Middle frontal gyrus (tissue), 1 donor: ENCODE measurements around the gene DNAH11.

Source experiments
- DNase-seq: peaks from one replicate; pipeline ENCODE4 v3.0.0-alpha.2; 2015; ENCODE audit warnings: low spot score; ENCODE audit errors: extremely low spot score

The DNAH11 gene

GRCh38 chr7:21550821-21551531, 8.1 kb downstream of the DNAH11 start:
- DNase-seq = no peak

- DNase-seq = no peak
Measured at GRCh38 chr7:21562385-21562784, 19.5 kb downstream of the DNAH11 start.

GRCh38 chr7:21565614-21566013, 22.8 kb downstream of the DNAH11 start:
- DNase-seq = no peak

GRCh38 chr7:21566094-21566493, 23.3 kb downstream of the DNAH11 start:
- DNase-seq = no peak

- DNase-seq = no peak
Measured at GRCh38 chr7:21568762-21569161, 25.9 kb downstream of the DNAH11 start.

- DNase-seq = no peak
Measured at GRCh38 chr7:21572331-21573313, 29.8 kb downstream of the DNAH11 start.

- no peak for DNase-seq
Measured at GRCh38 chr7:21579341-21580072, 36.7 kb downstream of the DNAH11 start.

- DNase-seq = no peak
Measured at GRCh38 chr7:21580073-21580521, 37.3 kb downstream of the DNAH11 start.

- DNase-seq = no peak
Measured at GRCh38 chr7:21585070-21585724, 42.4 kb downstream of the DNAH11 start.

- DNase-seq = no peak
Measured at GRCh38 chr7:21587139-21587784, 44.4 kb downstream of the DNAH11 start.

GRCh38 chr7:21596801-21597200, 54.0 kb downstream of the DNAH11 start:
- DNase-seq = no peak

GRCh38 chr7:21603462-21603861, 60.6 kb downstream of the DNAH11 start:
- DNase-seq = no peak

GRCh38 chr7:21603972-21604749, 61.3 kb downstream of the DNAH11 start:
- no peak for DNase-seq

GRCh38 chr7:21605008-21605585, 62.3 kb downstream of the DNAH11 start:
- no peak for DNase-seq

GRCh38 chr7:21608465-21608864, 65.6 kb downstream of the DNAH11 start:
- no peak for DNase-seq

GRCh38 chr7:21611129-21611528, 68.3 kb downstream of the DNAH11 start:
- no peak for DNase-seq

- no peak for DNase-seq
Measured at GRCh38 chr7:21616091-21616490, 73.3 kb downstream of the DNAH11 start.

- DNase-seq = no peak
Measured at GRCh38 chr7:21616796-21617436, 74.1 kb downstream of the DNAH11 start.

- no peak for DNase-seq
Measured at GRCh38 chr7:21617513-21617912, 74.7 kb downstream of the DNAH11 start.
